Epithelial cell of esophagus (primary cell): ENCODE results near the gene ARHGAP9.

ENCODE experiments used
- DNase-seq: peaks from one replicate; pipeline ENCODE4 v3.0.0; 2010; ENCODE audit warnings: low read depth
- H3K4me3 ChIP-seq: 2 replicates; pipeline ENCODE4 v1.5.1; 2011; ENCODE audit warnings: mild to moderate bottlenecking, low read length, control low read depth
- CTCF ChIP-seq: IDR thresholded peaks from 2 replicates; pipeline ENCODE4 v1.5.1; 2011; ENCODE audit warnings: low read depth, mild to moderate bottlenecking, low read length, control low read depth, inconsistent platforms; ENCODE audit not compliant: insufficient read depth; ENCODE audit errors: missing control alignments

The ARHGAP9 gene

GRCh38 chr12:57464569-57464968 lies 15.1 kb downstream of the ARHGAP9 start:
- no peak for DNase-seq
- TF ChIP-seq CTCF: no peak
- H3K4me3 ChIP-seq: no peak overlapping the region

GRCh38 chr12:57462912-57463253 lies 16.8 kb downstream of the ARHGAP9 start:
- no peak for DNase-seq
- TF ChIP-seq CTCF: no peak
- H3K4me3 ChIP-seq: no peak overlapping the region

- peak; percentile 96 for TF ChIP-seq CTCF
- peak; percentile 89 for DNase-seq
- peak overlapping the region; percentile 55 for H3K4me3 ChIP-seq
Observed at GRCh38 chr12:57462251-57462911, 17.3 kb downstream of the ARHGAP9 start.

- DNase-seq: peak; percentile 26
- TF ChIP-seq CTCF: no peak
- H3K4me3 ChIP-seq: peak overlapping the region; percentile 55
Observed at GRCh38 chr12:57461917-57462250, 17.8 kb downstream of the ARHGAP9 start.

- no peak for TF ChIP-seq CTCF
- peak; percentile 51 for DNase-seq
- peak overlapping the region; percentile 55 for H3K4me3 ChIP-seq
Observed at GRCh38 chr12:57461276-57461916, 18.3 kb downstream of the ARHGAP9 start.

- H3K4me3 ChIP-seq: no peak overlapping the region
- DNase-seq: no peak
- TF ChIP-seq CTCF: no peak
Observed at GRCh38 chr12:57460841-57461275, 18.8 kb downstream of the ARHGAP9 start.

- peak; percentile 23 for DNase-seq
- no peak for TF ChIP-seq CTCF
- H3K4me3 ChIP-seq: no peak overlapping the region
Observed at GRCh38 chr12:57460468-57460784, 19.2 kb downstream of the ARHGAP9 start.
